Coronary artery (tissue), 2 donors: ENCODE results near the gene BTBD7.

Experiments
- DNase-seq: peaks from one replicate; pipeline ENCODE4 v3.0.0-alpha.2; 2017; ENCODE audit warnings: low spot score
- H3K27ac ChIP-seq, 2 donors: fragments of 200-600 bp; sonication (generic); one replicate each; pipeline ENCODE4 v1.5.1; 2016 to 2019
- H3K4me3 ChIP-seq: fragments of 200-600 bp; sonication (generic); 2 replicates; pipeline ENCODE4 v1.5.1; 2016; ENCODE audit warnings: mild to moderate bottlenecking, moderate library complexity
- TF ChIP-seq, protein P1 (sequence below): fragments of 200-600 bp; sonication (generic); IDR thresholded peaks from one replicate; pipeline ENCODE4 v1.5.1; 2019; ENCODE audit warnings: antibody characterized with exemption

The BTBD7 gene

DNA sequence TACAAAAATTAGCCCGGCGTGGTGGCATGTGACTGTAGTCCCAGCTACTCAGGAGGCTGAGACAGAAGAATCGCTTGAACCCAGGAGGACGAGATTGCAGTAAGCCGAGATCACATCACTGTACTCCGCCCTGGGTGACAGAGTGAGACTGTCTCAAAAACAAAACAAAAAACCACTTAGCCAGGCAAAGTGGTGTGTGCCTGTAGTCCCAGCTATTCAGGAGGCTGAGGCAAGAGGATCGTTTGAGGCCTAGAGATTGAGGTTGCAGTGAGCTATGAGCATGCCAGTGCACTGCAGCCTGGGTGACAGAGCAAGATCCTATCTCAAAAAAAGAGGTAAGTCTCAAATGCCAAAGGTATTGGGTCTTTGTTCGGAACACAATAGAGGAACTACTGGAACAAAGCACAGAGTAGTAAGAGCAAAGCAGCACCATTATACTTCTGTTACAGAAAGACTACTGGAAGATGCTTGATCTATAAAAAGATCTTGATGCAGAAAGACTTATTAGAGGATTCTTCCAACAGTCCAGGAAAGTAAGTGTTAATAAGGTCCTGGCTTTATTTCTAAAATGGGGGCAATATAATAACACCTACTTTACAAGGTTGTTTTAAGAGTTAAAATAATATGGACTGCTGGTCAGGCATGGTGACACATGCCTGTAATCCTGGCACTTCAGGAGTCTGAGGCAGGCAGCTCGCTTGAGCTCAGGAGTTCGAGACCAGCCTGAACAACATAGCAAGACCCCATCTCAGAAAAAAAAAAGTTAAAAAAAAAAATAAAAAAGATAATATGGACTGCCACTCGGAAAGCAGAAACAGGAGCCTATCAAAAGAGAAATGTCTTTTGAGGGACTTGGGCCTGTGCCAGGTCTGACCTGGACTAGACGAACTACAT is 29.9 kb downstream of the BTBD7 start:
- no peak overlapping the region for H3K4me3 ChIP-seq
- no peak overlapping the region for H3K27ac ChIP-seq
- no peak for DNase-seq
- TF ChIP-seq, protein P1, sequence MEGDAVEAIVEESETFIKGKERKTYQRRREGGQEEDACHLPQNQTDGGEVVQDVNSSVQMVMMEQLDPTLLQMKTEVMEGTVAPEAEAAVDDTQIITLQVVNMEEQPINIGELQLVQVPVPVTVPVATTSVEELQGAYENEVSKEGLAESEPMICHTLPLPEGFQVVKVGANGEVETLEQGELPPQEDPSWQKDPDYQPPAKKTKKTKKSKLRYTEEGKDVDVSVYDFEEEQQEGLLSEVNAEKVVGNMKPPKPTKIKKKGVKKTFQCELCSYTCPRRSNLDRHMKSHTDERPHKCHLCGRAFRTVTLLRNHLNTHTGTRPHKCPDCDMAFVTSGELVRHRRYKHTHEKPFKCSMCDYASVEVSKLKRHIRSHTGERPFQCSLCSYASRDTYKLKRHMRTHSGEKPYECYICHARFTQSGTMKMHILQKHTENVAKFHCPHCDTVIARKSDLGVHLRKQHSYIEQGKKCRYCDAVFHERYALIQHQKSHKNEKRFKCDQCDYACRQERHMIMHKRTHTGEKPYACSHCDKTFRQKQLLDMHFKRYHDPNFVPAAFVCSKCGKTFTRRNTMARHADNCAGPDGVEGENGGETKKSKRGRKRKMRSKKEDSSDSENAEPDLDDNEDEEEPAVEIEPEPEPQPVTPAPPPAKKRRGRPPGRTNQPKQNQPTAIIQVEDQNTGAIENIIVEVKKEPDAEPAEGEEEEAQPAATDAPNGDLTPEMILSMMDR = no peak

DNA sequence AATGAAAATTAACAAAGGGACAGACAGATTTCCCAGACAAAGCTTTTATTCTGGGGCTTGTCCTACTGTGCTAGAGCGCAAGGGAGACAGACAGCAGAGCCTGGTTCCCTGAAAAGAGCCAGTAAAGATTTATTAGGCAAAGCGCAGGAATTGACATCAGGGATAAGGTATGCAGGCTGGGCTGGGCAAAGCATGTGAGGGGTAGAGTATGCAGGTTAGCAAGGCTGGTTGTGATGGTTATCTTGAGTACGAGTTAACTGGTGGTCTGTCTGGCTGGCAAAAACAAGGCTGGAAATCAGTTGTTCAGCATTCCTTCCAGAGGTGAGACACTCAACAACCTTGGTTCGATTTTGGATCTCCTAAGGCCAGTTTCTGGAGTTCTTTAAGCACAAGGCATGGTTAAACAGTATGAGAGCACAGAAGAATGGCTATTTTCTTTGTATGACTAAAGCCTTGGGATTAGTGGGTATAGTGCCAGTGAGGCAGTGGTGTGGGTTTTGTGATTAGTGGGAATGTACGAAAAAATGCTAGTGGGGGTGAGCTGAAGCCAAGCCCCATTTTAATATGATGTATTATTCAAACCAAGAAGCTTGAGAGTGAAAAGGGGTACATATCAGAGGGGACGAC is 30.9 kb downstream of the BTBD7 start:
- DNase-seq = no peak
- H3K27ac ChIP-seq = no peak overlapping the region
- H3K4me3 ChIP-seq = no peak overlapping the region
- TF ChIP-seq, protein P1 = no peak

DNA sequence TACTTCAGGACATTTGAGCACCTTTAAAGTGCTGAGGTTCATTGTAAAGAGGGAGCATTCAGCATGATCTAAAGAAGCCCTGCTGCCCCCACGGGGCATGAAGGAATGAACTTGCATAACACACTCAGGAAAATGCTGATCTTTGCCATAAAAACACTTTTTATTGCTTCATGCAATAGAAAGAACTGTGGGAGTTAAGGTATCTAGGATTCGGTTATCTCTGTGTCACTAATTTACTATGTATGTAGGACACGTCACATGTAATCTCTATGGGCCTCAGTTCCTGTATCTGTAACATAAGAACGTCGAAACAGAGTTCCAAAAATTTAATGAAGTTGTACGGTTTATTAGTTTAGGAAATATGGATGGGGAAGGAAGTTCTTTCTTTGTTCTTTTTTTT is 33.0 kb downstream of the BTBD7 start:
- H3K4me3 ChIP-seq = no peak overlapping the region
- TF ChIP-seq, protein P1 = no peak
- H3K27ac ChIP-seq = no peak overlapping the region
- DNase-seq = no peak

DNA sequence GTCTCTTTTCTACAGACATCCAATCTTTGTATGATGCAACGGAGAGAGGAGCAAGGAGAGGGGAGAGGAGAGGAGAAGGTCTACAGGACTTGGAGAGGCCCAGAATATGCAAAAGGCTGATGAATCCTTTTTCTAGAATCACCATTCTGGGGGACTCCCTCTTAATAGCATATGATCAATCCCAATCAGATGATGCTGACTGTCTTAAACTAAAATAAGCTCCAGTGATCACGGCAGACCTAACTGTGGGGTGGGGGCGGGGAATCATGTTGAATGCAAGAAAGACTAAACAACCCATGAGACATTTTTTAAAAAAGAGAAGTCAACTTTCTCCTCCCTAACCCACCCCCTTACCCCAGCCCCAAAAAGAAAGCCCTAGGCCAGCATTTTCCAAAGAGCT is 33.4 kb downstream of the BTBD7 start:
- H3K27ac ChIP-seq = no peak overlapping the region
- H3K4me3 ChIP-seq = no peak overlapping the region
- no peak for DNase-seq
- TF ChIP-seq, protein P1 = no peak

DNA sequence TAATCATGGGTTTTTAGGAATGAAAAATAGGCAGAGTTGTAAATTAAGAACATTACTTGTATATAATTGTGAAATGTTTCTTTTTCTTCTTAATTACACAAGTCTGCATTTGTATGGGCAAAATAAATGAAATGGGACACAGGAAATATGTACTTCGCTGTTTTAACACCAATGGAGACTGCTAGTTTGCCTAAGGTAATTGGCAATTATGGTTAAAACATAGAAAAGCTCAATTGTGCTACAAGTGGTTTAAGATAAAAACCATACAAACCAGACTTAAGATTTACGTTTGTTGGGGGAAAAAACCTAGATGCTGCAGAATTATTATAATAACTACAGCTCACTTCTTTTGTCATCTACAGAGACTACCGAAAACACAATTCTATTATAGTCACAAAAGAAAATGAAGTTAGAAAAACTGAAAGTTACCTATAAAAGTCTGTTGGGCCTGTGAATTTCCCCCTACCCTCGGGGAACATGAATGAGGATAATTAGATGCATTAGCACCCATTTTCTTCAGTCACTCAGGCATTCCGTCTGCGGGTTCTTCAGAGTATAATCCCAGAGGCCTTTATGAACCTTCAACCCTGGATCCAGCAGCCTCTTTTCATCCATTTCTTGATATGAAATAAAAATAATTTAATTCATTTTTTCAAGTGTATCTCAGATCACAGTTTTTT is 37.2 kb downstream of the BTBD7 start:
- H3K27ac ChIP-seq = no peak overlapping the region
- TF ChIP-seq, protein P1 = no peak
- no peak overlapping the region for H3K4me3 ChIP-seq
- no peak for DNase-seq

DNA sequence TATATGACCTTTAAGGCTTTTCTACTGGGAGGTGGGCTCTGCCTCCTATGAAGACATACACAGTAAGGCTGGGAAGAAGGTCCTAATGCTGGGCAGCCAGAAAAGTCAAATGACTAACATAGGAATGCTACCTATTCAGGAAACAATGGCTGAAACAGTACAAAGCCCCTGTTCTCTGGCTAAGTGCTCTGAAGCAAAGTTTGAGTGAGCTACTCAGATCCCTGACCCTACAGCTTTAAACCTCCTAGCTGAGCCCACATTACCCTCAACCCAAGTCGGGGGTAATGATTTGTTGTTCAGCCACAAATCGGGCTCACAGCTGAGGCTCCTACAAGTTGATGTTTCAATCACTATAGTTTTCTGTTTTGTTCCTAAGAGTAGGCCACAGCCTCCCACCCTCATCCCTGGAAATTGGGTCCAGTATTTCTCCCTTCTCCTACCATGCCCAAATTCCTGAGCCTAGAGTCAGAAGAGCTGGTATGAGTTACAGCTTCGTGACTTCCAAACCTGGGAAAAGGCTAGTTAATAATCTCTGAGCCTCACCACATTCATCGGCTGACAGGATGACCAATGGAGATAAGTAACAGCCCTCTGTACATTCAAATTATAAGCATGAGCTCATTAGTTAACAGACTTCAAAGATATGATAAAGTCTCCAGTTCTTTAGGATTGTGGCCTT is 46.5 kb downstream of the BTBD7 start:
- TF ChIP-seq, protein P1 = no peak
- H3K4me3 ChIP-seq = no peak overlapping the region
- H3K27ac ChIP-seq = no peak overlapping the region
- DNase-seq = no peak
